Lower leg skin (tissue), 4 donors: ENCODE measurements around the gene NPAT. TPM values are rescaled to one million over a fixed set of nuclear protein-coding genes. Genes with fewer than 3 reads are reported as not detected.

Source experiments
- DNase-seq, 2 donors: peaks; one replicate each; pipeline ENCODE4 v3.0.0-alpha.2; 2019; ENCODE audit warnings: low spot score in 2 of 2
- H3K4me3 ChIP-seq: fragments of 200-600 bp; sonication (generic); 2 replicates; pipeline ENCODE4 v1.5.1; 2017; ENCODE audit warnings: mild to moderate bottlenecking, low read depth; ENCODE audit not compliant: poor library complexity, severe bottlenecking
- POLR2A ChIP-seq, 2 donors: fragments of 450-650 bp; IDR thresholded peaks; one replicate each; pipeline ENCODE4 v1.6.1; 2016 to 2017; ENCODE audit warnings: antibody characterized with exemption in 2 of 2, mild to moderate bottlenecking in 1 of 2, moderate library complexity in 1 of 2
- WGBS, 2 donors: methylation state at CpG; one replicate each; pipeline ENCODE4 v1.1.5; 2018; 5-methylcytosine and 5-hydroxymethylcytosine counted together
- intact Hi-C: fragments of 100-400 bp; cut with DNase I; formaldehyde crosslinking; loops from one replicate; pipeline ENCODE4 v1.15.0; 2023; ENCODE audit warnings: low total_unique reads
- total RNA-seq, 4 donors: library from RNA; depleted of rRNA; stranded (reverse); fragments of >200 nt; gene quantifications; one replicate each; pipeline ENCODE4 v1.1.0, GENCODE V29; 2016
- TF ChIP-seq, protein P1 (sequence below), 3 donors: fragments of 450-650 bp; IDR thresholded peaks; one replicate each; pipeline ENCODE4 v1.5.1; 2016; ENCODE audit warnings: antibody characterized with exemption in 3 of 3, mild to moderate bottlenecking in 3 of 3, moderate library complexity in 2 of 3

The NPAT gene
- total RNA-seq, 4 donors from 2014 or later = 11.9 to 27.6 (median 14.6) TPM

- 43 to 96% methylated on average over 2 of the region's 2 CpGs for WGBS, 2 donors
- TF ChIP-seq, protein P1, sequence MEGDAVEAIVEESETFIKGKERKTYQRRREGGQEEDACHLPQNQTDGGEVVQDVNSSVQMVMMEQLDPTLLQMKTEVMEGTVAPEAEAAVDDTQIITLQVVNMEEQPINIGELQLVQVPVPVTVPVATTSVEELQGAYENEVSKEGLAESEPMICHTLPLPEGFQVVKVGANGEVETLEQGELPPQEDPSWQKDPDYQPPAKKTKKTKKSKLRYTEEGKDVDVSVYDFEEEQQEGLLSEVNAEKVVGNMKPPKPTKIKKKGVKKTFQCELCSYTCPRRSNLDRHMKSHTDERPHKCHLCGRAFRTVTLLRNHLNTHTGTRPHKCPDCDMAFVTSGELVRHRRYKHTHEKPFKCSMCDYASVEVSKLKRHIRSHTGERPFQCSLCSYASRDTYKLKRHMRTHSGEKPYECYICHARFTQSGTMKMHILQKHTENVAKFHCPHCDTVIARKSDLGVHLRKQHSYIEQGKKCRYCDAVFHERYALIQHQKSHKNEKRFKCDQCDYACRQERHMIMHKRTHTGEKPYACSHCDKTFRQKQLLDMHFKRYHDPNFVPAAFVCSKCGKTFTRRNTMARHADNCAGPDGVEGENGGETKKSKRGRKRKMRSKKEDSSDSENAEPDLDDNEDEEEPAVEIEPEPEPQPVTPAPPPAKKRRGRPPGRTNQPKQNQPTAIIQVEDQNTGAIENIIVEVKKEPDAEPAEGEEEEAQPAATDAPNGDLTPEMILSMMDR (IDR thresholded peaks at IDR 0.05) = no peak
- no peak for TF ChIP-seq POLR2A (IDR thresholded peaks at IDR 0.05)
- intact Hi-C loops = no loop called here
Observed at GRCh38 chr11:108218455-108218854, 4.0 kb downstream of the NPAT start.

DNA sequence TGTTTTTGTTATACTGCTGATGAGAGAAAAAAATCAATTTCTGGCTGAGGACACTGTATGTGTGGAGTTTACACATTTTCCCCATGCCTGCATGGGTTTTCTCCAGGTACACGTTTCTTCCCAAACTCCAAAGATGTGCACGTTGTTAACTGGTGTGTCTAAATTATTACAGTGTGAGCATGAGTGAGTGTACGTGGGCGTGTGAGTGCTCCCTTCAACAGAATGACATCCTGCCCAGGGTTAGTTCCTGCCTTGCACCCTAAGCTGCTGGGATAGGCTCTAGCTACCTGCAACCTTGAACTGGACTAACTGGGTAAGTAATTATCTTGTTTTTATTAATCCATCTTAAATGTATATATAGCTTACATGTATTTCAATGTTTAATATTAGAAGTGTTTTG, 5.5 kb downstream of the NPAT start:
- no peak for DNase-seq
- 63 to 68% methylated on average over 4 of the region's 4 CpGs for WGBS, 2 donors
- intact Hi-C loops = no loop called here
- no peak for TF ChIP-seq POLR2A (IDR thresholded peaks at IDR 0.05)
- TF ChIP-seq, protein P1 (IDR thresholded peaks at IDR 0.05) = no peak
- H3K4me3 ChIP-seq = no peak overlapping the region

More at GRCh38 chr11:108218455-108218854, 4.0 kb downstream of the NPAT start:
- no peak overlapping the region for H3K4me3 ChIP-seq
- no peak for DNase-seq

GRCh38 chr11:108213784-108214183, 8.7 kb downstream of the NPAT start:
- WGBS, 2 donors = 50 to 98% methylated on average over 2 of the region's 2 CpGs
- intact Hi-C loops = no loop called here
- no peak overlapping the region for H3K4me3 ChIP-seq
- DNase-seq = no peak
- no peak for TF ChIP-seq POLR2A (IDR thresholded peaks at IDR 0.05)
- TF ChIP-seq, protein P1 (IDR thresholded peaks at IDR 0.05) = no peak

- H3K4me3 ChIP-seq = no peak overlapping the region
- intact Hi-C loops = no loop called here
- 90 to 96% methylated on average over 1 of the region's 1 CpG for WGBS, 2 donors
- no peak for DNase-seq
- TF ChIP-seq, protein P1 (IDR thresholded peaks at IDR 0.05) = no peak
- no peak for TF ChIP-seq POLR2A (IDR thresholded peaks at IDR 0.05)
Observed at GRCh38 chr11:108210441-108210840, 12.0 kb downstream of the NPAT start.

GRCh38 chr11:108207683-108208060, 14.8 kb downstream of the NPAT start:
- TF ChIP-seq, protein P1 (IDR thresholded peaks at IDR 0.05) = no peak
- no peak for TF ChIP-seq POLR2A (IDR thresholded peaks at IDR 0.05)
- intact Hi-C loops = no loop called here
- WGBS, 2 donors = 99 to 100% methylated on average over 3 to 5 of the region's 6 CpGs
- H3K4me3 ChIP-seq = no peak overlapping the region
- DNase-seq = no peak

DNA sequence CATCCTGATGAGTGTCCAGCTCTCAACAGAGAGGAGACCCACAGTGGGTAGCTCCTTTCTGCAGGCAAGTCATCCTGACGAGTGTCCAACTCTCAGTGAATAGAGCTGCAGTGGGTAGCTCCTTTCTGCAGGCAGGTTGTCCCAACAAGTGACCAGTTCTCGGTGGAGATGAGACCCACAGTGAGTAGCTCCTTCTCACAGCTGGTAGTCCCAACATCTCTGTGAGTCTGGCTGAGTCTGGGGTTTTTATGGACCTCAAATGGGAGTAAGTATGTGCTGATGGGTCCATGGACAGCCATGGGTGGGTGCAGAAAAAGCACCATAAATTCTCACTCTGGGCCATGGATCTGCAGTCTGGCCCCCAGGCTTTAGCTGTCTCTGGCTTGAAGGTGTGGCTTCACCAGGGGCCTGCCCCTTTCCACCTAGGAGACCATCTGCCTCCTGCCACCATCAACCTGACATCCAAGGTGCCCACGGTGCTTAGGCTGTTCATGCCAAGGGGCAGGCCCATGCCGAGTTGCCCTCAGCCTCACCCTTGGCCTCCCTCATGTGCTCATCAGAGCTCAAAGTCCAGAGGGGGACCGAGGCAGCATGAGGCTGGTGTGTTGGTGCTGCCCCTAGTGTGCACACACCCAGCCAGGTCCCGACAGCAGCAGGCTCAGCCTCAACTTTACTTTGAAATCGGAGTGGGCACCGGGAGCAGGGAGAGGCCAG, 15.3 kb downstream of the NPAT start:
- no peak overlapping the region for H3K4me3 ChIP-seq
- no peak for DNase-seq
- intact Hi-C loops = no loop called here
- WGBS, 2 donors = 84 to 100% methylated on average over 5 to 8 of the region's 8 CpGs
- TF ChIP-seq, protein P1 (IDR thresholded peaks at IDR 0.05) = no peak
- TF ChIP-seq POLR2A (IDR thresholded peaks at IDR 0.05) = no peak
